ENCODE results near the gene IER2.
A peak's percentile ranks its signal among the peaks of the same experiment; 100 is the strongest.

GRCh38 chr19:13163609-13164342 lies 13.6 kb downstream of the IER2 start:
- TF ChIP-seq TCF7L2 (IDR thresholded peaks at IDR 0.05; ENCODE audit: borderline replicate concordance, extremely low read depth, insufficient read depth, insufficient read length), result no peak
- TF ChIP-seq, protein P1, sequence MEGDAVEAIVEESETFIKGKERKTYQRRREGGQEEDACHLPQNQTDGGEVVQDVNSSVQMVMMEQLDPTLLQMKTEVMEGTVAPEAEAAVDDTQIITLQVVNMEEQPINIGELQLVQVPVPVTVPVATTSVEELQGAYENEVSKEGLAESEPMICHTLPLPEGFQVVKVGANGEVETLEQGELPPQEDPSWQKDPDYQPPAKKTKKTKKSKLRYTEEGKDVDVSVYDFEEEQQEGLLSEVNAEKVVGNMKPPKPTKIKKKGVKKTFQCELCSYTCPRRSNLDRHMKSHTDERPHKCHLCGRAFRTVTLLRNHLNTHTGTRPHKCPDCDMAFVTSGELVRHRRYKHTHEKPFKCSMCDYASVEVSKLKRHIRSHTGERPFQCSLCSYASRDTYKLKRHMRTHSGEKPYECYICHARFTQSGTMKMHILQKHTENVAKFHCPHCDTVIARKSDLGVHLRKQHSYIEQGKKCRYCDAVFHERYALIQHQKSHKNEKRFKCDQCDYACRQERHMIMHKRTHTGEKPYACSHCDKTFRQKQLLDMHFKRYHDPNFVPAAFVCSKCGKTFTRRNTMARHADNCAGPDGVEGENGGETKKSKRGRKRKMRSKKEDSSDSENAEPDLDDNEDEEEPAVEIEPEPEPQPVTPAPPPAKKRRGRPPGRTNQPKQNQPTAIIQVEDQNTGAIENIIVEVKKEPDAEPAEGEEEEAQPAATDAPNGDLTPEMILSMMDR (IDR thresholded peaks at IDR 0.05 in 2 of 3, conservative IDR thresholded peaks at IDR 0.05 in 1 of 3; ENCODE audit: borderline replicate concordance in 1 of 3, insufficient read depth in 1 of 3, low read depth in 2 of 3, low read length in 2 of 3), result no peak
- no peak for TF ChIP-seq REST (IDR thresholded peaks at IDR 0.05; ENCODE audit: low read depth)
- TF ChIP-seq EZH2 (IDR thresholded peaks at IDR 0.05), result no peak
- peak; percentile 35; the same call in 1 of the 2 replicates for TF ChIP-seq POLR2AphosphoS5 (IDR thresholded peaks at IDR 0.05; ENCODE audit: low read depth, low read length)
- TF ChIP-seq CEBPB (IDR thresholded peaks at IDR 0.05; ENCODE audit: low read depth), result no peak
- peak; percentile 28 for TF ChIP-seq POLR2A (IDR thresholded peaks at IDR 0.05; ENCODE audit: borderline replicate concordance, extremely low read depth, insufficient read depth, insufficient read length)
- no peak for TF ChIP-seq MAX (IDR thresholded peaks at IDR 0.05)
- no peak for TF ChIP-seq ELF1 (IDR thresholded peaks at IDR 0.05; ENCODE audit: borderline replicate concordance, low read depth)
- TF ChIP-seq RAD21 (IDR thresholded peaks at IDR 0.05; ENCODE audit: low read depth), result no peak
- TF ChIP-seq EGR1 (IDR thresholded peaks at IDR 0.05; ENCODE audit: low read depth), result no peak
- no peak for TF ChIP-seq JUND (IDR thresholded peaks at IDR 0.05)

Measured in HCT116 (cell line).